ENCODE results near the gene ISYNA1.

DNA sequence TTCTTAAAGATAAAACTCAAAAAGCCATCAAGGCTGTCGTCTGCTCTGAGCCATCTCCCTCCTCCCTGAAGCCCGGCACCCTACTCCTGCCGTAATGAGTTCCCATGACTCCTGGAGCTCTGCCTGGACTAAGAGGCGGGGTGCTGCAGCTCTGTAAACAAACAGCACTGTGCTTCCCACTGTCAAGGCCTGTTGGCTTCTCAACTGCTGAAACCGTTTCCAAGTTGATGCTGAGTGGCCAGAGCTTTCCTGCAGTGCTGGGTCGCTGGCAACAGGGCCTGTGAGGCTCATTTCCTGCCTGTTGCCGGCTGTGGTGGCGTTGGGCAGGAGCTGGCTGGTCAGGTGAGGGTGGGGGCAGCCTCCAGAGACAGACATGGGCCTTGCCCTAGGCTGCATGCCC lies 26.7 kb upstream of the ISYNA1 start:
- TF ChIP-seq, protein P1, sequence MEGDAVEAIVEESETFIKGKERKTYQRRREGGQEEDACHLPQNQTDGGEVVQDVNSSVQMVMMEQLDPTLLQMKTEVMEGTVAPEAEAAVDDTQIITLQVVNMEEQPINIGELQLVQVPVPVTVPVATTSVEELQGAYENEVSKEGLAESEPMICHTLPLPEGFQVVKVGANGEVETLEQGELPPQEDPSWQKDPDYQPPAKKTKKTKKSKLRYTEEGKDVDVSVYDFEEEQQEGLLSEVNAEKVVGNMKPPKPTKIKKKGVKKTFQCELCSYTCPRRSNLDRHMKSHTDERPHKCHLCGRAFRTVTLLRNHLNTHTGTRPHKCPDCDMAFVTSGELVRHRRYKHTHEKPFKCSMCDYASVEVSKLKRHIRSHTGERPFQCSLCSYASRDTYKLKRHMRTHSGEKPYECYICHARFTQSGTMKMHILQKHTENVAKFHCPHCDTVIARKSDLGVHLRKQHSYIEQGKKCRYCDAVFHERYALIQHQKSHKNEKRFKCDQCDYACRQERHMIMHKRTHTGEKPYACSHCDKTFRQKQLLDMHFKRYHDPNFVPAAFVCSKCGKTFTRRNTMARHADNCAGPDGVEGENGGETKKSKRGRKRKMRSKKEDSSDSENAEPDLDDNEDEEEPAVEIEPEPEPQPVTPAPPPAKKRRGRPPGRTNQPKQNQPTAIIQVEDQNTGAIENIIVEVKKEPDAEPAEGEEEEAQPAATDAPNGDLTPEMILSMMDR (IDR thresholded peaks at IDR 0.05; ENCODE audit: extremely low read depth in 1 of 2, insufficient read depth in 1 of 2, low read depth in 1 of 2, low read length in 2 of 2), result no peak
- TF ChIP-seq, protein P2, sequence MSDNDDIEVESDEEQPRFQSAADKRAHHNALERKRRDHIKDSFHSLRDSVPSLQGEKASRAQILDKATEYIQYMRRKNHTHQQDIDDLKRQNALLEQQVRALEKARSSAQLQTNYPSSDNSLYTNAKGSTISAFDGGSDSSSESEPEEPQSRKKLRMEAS (IDR thresholded peaks at IDR 0.05; ENCODE audit: insufficient read depth, insufficient read length), result no peak
- no peak for TF ChIP-seq POLR2A (IDR thresholded peaks at IDR 0.05; ENCODE audit: low read depth, low read length)
- TF ChIP-seq POLR2AphosphoS5 (IDR thresholded peaks at IDR 0.05; ENCODE audit: insufficient read depth, low read depth, low read length), result no peak
- no peak for TF ChIP-seq EZH2 (IDR thresholded peaks at IDR 0.05; ENCODE audit: borderline replicate concordance, low read depth, low read length, severe bottlenecking)
- no peak for TF ChIP-seq FOS (IDR thresholded peaks at IDR 0.05; ENCODE audit: borderline replicate concordance, insufficient read depth, low read length)
- TF ChIP-seq GATA2 (IDR thresholded peaks at IDR 0.05; ENCODE audit: insufficient read depth, insufficient read length, low read depth, low read length), result no peak
